SKM-1 treated with dmso at 0.1 percent for 144 hours (cell line): ENCODE measurements around the gene KIF12.

Experiments used
- DNase-seq: peaks from one replicate; lab custom pipeline; 2025; ENCODE audit not compliant: unreplicated experiment; lab: John Stamatoyannopoulos, UW

The KIF12 gene

GRCh38 chr9:114123031-114123977 lies 24.2 kb upstream of the KIF12 start:
- DNase-seq, result no peak

- no peak for DNase-seq
These were observed 23.3 kb upstream of the KIF12 start for GRCh38 chr9:114122136-114123027.

GRCh38 chr9:114121227-114122135 lies 22.4 kb upstream of the KIF12 start:
- DNase-seq, result no peak

- DNase-seq, result no peak
These were observed 21.3 kb upstream of the KIF12 start for GRCh38 chr9:114120192-114121014.

GRCh38 chr9:114119242-114120191 lies 20.4 kb upstream of the KIF12 start:
- no peak for DNase-seq

- no peak for DNase-seq
These were observed 19.1 kb upstream of the KIF12 start for GRCh38 chr9:114117996-114118830.

GRCh38 chr9:114117614-114117995 lies 18.5 kb upstream of the KIF12 start:
- DNase-seq, result no peak

GRCh38 chr9:114116126-114116747 lies 17.1 kb upstream of the KIF12 start:
- no peak for DNase-seq

GRCh38 chr9:114115654-114116125 lies 16.6 kb upstream of the KIF12 start:
- no peak for DNase-seq

- DNase-seq, result no peak
These were observed 15.3 kb upstream of the KIF12 start for GRCh38 chr9:114114364-114114763.

GRCh38 chr9:114112778-114113584 lies 13.9 kb upstream of the KIF12 start:
- no peak for DNase-seq

GRCh38 chr9:114112325-114112724 lies 13.2 kb upstream of the KIF12 start:
- DNase-seq, result no peak

- DNase-seq, result no peak
These were observed 11.1 kb upstream of the KIF12 start for GRCh38 chr9:114110180-114110579.

GRCh38 chr9:114109124-114109523 lies 10.0 kb upstream of the KIF12 start:
- no peak for DNase-seq

GRCh38 chr9:114108016-114108833 lies 9.1 kb upstream of the KIF12 start:
- peak; percentile 15 for DNase-seq
